K562 (cell line): Measurements from ENCODE around the gene ZNF646. TPM values are rescaled to one million over a fixed set of nuclear protein-coding genes. Genes with fewer than 3 reads are reported as not detected.
A peak's percentile ranks its signal among the peaks of the same experiment; 100 is the strongest.

Experiments used
- ATAC-seq: fragments of 200-7000 bp; cut with Tn5 transposase; 3 replicates; pipeline ENCODE4 v1.9.1; 2020; ENCODE audit warnings: moderate library complexity
- BruUV-seq: library from RNA; stranded (reverse); fragments of 400-500 nt; replicated peaks from 2 replicates; lab custom pipeline; 2021; lab: Mats Ljungman, UMichigan
- CTCF ChIA-PET: fragments of 300-600 bp; formaldehyde crosslinking; extraction: SDS; loops from one replicate; lab custom pipeline; 2021; ENCODE audit warnings: low intra/inter-chr PET ratio; lab: Yijun Ruan, JAX
- POLR2A ChIA-PET: fragments of 300-600, 350-650 bp; sonication (Branson Sonifier 250); formaldehyde crosslinking; extraction: SDS; loops from one replicate; lab custom pipeline; 2021; ENCODE audit warnings: antibody characterized with exemption, inconsistent platforms; lab: Yijun Ruan, JAX
- DNase-seq, 4 experiments: peaks; one replicate each; pipeline versions ENCODE4 v3.0.0 to v3.0.0-alpha.2; 2011 to 2018; ENCODE audit warnings: low spot score in 3 of 4, mixed read lengths in 3 of 4; ENCODE audit errors: extremely low read depth in 1 of 4
- FAIRE-seq: peaks from 2 replicates; lab custom pipeline; 2011; peaks lifted over from hg19 to GRCh38; lab: Jason Lieb, UNC
- H2AFZ ChIP-seq: 2 replicates; pipeline ENCODE4 v1.6.0; 2011; ENCODE audit warnings: low read depth, low read length, control low read depth, inconsistent platforms
- H3K27ac ChIP-seq: fragments of 200-600 bp; 3 replicates; pipeline ENCODE4 v1.8.0; 2011; ENCODE audit warnings: low read depth, mild to moderate bottlenecking, control low read depth, inconsistent platforms, low read length, moderate library complexity, mixed read lengths; ENCODE audit errors: extremely low read depth
- H3K27me3 ChIP-seq, 2 experiments: fragments of 300-600 bp in 1 of 2; 2 replicates in 1 of 2; 3 replicates in 1 of 2; pipeline versions ENCODE4 v1.6.0 to v1.8.0; 2011; ENCODE audit warnings: inconsistent platforms in 2 of 2, low read length in 2 of 2, mild to moderate bottlenecking in 1 of 2, mixed read lengths in 1 of 2, moderate library complexity in 1 of 2; ENCODE audit not compliant: control insufficient read depth in 2 of 2, insufficient read depth in 2 of 2
- H3K36me3 ChIP-seq: fragments of 300-600 bp; 3 replicates; pipeline ENCODE4 v1.8.0; 2011; ENCODE audit warnings: mild to moderate bottlenecking, low read length, inconsistent platforms; ENCODE audit not compliant: control insufficient read depth, insufficient read depth
- H3K4me1 ChIP-seq, 2 experiments: fragments of 200-600 bp in 1 of 2; replicated peaks in 1 of 2; 2 replicates in 1 of 2; 3 replicates in 1 of 2; pipeline versions ENCODE4 v1.5.1 to v1.8.0; 2011; ENCODE audit warnings: inconsistent platforms in 2 of 2, low read length in 2 of 2, mild to moderate bottlenecking in 1 of 2, mixed read lengths in 1 of 2, moderate library complexity in 1 of 2; ENCODE audit not compliant: control insufficient read depth in 2 of 2, insufficient read depth in 2 of 2
- H3K4me2 ChIP-seq: 2 replicates; pipeline ENCODE4 v1.6.1; 2011; ENCODE audit warnings: low read length, control low read depth, inconsistent platforms, mixed read lengths; ENCODE audit not compliant: insufficient read depth
- H3K4me3 ChIP-seq: fragments of 200-600 bp; sonication (generic), shearing (Covaris generic); 2 replicates; pipeline ENCODE4 v1.5.1; 2016; ENCODE audit warnings: control low read depth, inconsistent platforms
- H3K79me2 ChIP-seq: fragments of 200-600 bp; 3 replicates; pipeline ENCODE4 v1.8.0; 2011; ENCODE audit warnings: low read length, inconsistent platforms; ENCODE audit not compliant: control insufficient read depth, insufficient read depth
- H3K9ac ChIP-seq, 2 experiments: 2 replicates each; pipeline versions ENCODE4 v1.6.0 to v1.6.1; 2011; ENCODE audit warnings: low read depth in 2 of 2, low read length in 2 of 2, control low read depth in 1 of 2, inconsistent platforms in 1 of 2, mild to moderate bottlenecking in 1 of 2, mixed read lengths in 1 of 2; ENCODE audit not compliant: insufficient read depth in 1 of 2
- H3K9me1 ChIP-seq: one replicate; pipeline ENCODE4 v1.6.0; 2011; ENCODE audit warnings: inconsistent platforms, mild to moderate bottlenecking, low read length, moderate library complexity; ENCODE audit not compliant: control insufficient read depth, insufficient read depth
- H3K9me3 ChIP-seq: replicated peaks from 2 replicates; pipeline ENCODE4 v1.5.1; 2011; ENCODE audit warnings: low read depth, low read length, inconsistent platforms; ENCODE audit not compliant: control insufficient read depth, insufficient read depth
- H4K20me1 ChIP-seq: replicated peaks from 2 replicates; pipeline ENCODE4 v1.6.1; 2011; ENCODE audit warnings: low read length, inconsistent platforms, mixed read lengths; ENCODE audit not compliant: control insufficient read depth, insufficient read depth
- CAMTA2 ChIP-seq: fragments of 250-450 bp; sonication (Bioruptor Pico); conservative IDR thresholded peaks from 2 replicates; pipeline ENCODE4 v1.5.1; 2022
- EP400 ChIP-seq: fragments of 450-650 bp; IDR thresholded peaks from 2 replicates; pipeline ENCODE4 v1.6.1; 2017; ENCODE audit warnings: antibody characterized with exemption, mild to moderate bottlenecking, moderate library complexity
- WHSC1 ChIP-seq: IDR thresholded peaks from one replicate; pipeline ENCODE4 v1.6.1; 2012; ENCODE audit warnings: low read length, control low read depth, inconsistent platforms
- ZNF146 ChIP-seq: IDR thresholded peaks from one replicate; pipeline ENCODE4 v1.6.1; 2018; ENCODE audit warnings: missing compliant biosample characterization; ENCODE audit not compliant: unreplicated experiment
- ZNF512 ChIP-seq: IDR thresholded peaks from 2 replicates; pipeline ENCODE4 v1.6.1; 2016; ENCODE audit warnings: missing genetic modification characterization, missing compliant biosample characterization
- ZNF518B ChIP-seq: fragments of 250-450 bp; sonication (Bioruptor Pico); IDR thresholded peaks from 2 replicates; pipeline ENCODE4 v1.5.0; 2021; ENCODE audit warnings: mild to moderate bottlenecking, moderate library complexity
- ZNF561 ChIP-seq: fragments of 450-650 bp; formaldehyde crosslinking; conservative IDR thresholded peaks from 2 replicates; pipeline ENCODE4 v1.4.0; 2020; ENCODE audit warnings: mild to moderate bottlenecking, moderate library complexity
- WGBS: fragments of 100-300 bp; shearing (Covaris generic); methylation state at CpG from one replicate; pipeline ENCODE4 v1.1.6; 2016; ENCODE audit warnings: low coverage, mixed read lengths; ENCODE audit not compliant: insufficient coverage; ENCODE audit errors: missing lambda C conversion rate; 5-methylcytosine and 5-hydroxymethylcytosine counted together
- in situ Hi-C: fragments of 300-500 bp; cut with MboI; formaldehyde crosslinking; loops from 4 replicates; pipeline ENCODE4 v1.15.0; 2018; ENCODE audit warnings: inconsistent platforms, mixed read lengths
- intact Hi-C: fragments of 100-400 bp; cut with micrococcal nuclease; formaldehyde crosslinking; loops from 2 replicates; pipeline ENCODE4 v1.14.2; 2022
- polyA plus RNA-seq, 8 experiments: library from polyadenylated mRNA; depleted of rRNA in 4 of 8; stranded (reverse) in 5 of 8; unstranded in 3 of 8; fragments of >200 nt; fragmentation: Nextera tagmentation in 2 of 8; fragmentation: Illumina TruSeq in 1 of 8; extraction: Ambion mirVana in 2 of 8; extraction: Trizol in 1 of 8; gene quantifications; 2 replicates each; pipeline versions ENCODE4 v1.2.1 to v1.2.3, GENCODE V29; 2011 to 2014; ENCODE audit warnings: inconsistent platforms in 1 of 8, missing spikeins in 1 of 8
- total RNA-seq, 7 experiments: library from RNA; depleted of rRNA in 6 of 7; stranded (reverse); fragments of >200 nt in 6 of 7; fragmentation: Illumina TruSeq in 2 of 7; extraction: Trizol in 2 of 7; gene quantifications; 2 replicates each; pipeline versions ENCODE4 v1.2.1 to v1.2.3, GENCODE V29; 2011 to 2021; ENCODE audit warnings: low replicate concordance in 1 of 7

ZNF646 gene
- total and polyA plus RNA-seq, 9 of the 15 experiments (the other 6 are each of a cell fraction or from before 2014, with no cell fraction given): 0.08 to 20.6 (median 8.0) TPM

- Histone ChIP-seq H3K9ac (no peak overlapping the region), H4K20me1 (no peaks in the 10 kb centered on the region), H3K4me3 (no peak overlapping the region), H3K9me1 (no peaks in the 10 kb centered on the region), H3K4me2 (peak overlapping the region; percentile 81), H3K79me2 (peaks cover 13% of the 10 kb centered on the region)
- ATAC-seq (no peak), DNase-seq (no peak)
- in situ Hi-C loops (no loop called here), intact Hi-C loops (loop anchor here (5.0 kb wide), 1 partner anchor 35 kb away; no protein-coding TSS in a partner anchor)
- POLR2A ChIA-PET: interaction anchor here (0.9 to 1.6 kb wide), 3 partner anchors 10 to 73 kb away, joined by 3 to 6 read pairs (median 4); partner anchors contain the start of genes FUS and KAT8
- CTCF ChIA-PET: no interaction called here
- TF ChIP-seq EP400 (0 out of 2 replicates have a peak, but pooled peaks have one; percentile 3), CAMTA2 (CRISPR knock-in tag) (no peak), ZNF561 (CRISPR knock-in tag) (no peak)
- TF ChIP-seq, all 486 proteins: peak for 1
- Histone ChIP-seq H3K9me3 (no peaks in the 10 kb centered on the region), H3K27ac (no peak overlapping the region), H3K4me1 (peaks cover 8 to 36% of the 10 kb centered on the region in 2 experiments), H2AFZ (peak overlapping the region; percentile 99), H3K27me3 (no peaks in the 10 kb centered on the region), H3K36me3 (peaks cover 34% of the 10 kb centered on the region; the same call in 2 of the 3 replicates)
- WGBS: 76% methylated on average over 5 of the region's 6 CpGs
- peak; percentile 48 for FAIRE-seq
- no TSS peak for BruUV-seq
Observed at GRCh38 chr16:31107465-31107867, 33.2 kb downstream of the ZNF646 start.

- intact Hi-C loops (loop anchor here (5.0 kb wide), 1 partner anchor 34 kb away; no protein-coding TSS in a partner anchor), in situ Hi-C loops (no loop called here)
- Histone ChIP-seq H3K9ac (peak within 1 kb of the TSS; percentile 87 to 93), H3K9me1 (no peaks in the 10 kb centered on the region), H3K27me3 (no peaks in the 10 kb centered on the region), H3K4me3 (peak within 1 kb of the TSS; percentile 98), H3K36me3 (peaks cover 41% of the 10 kb centered on the region; the same call in 2 of the 3 replicates), H2AFZ (peak within 1 kb of the TSS; percentile 99), H3K79me2 (peaks cover 13% of the 10 kb centered on the region), H3K4me2 (peak within 1 kb of the TSS; percentile 81), H3K4me1 (peaks cover 8 to 36% of the 10 kb centered on the region in 2 experiments), H3K27ac (peak within 1 kb of the TSS; percentile 61), H4K20me1 (no peaks in the 10 kb centered on the region), H3K9me3 (no peaks in the 10 kb centered on the region)
- peak; percentile 84 for FAIRE-seq
- peak; percentile 86 to 92 (median 88) for DNase-seq
- ChIA-PET CTCF (no interaction called here), POLR2A (interaction anchor here (0.6 to 1.6 kb wide), 4 partner anchors 9 to 72 kb away, joined by 3 to 6 read pairs (median 4); partner anchors contain the start of genes FUS and KAT8)
- 3% methylated on average over 46 of the region's 68 CpGs for WGBS
- ATAC-seq: peak; percentile 96
- no TSS peak for BruUV-seq
- TF ChIP-seq ZNF146 (CRISPR knock-in tag): no peak
- no peak for TF ChIP-seq ZNF512 (tag)
- no peak for TF ChIP-seq WHSC1
- no peak for TF ChIP-seq ZNF518B (CRISPR knock-in tag)
Observed at GRCh38 chr16:31108035-31108793, 34.0 kb downstream of the ZNF646 start, which contains the start of gene BCKDK. TSS of gene BCKDK (plus strand) at chr16:31108386. CDS start at chr16:31109224, 838 bp downstream.
